Mucosa of rectum (tissue), 2 donors: ENCODE results near the gene GPRC5C.

ENCODE experiments used
- H3K27ac ChIP-seq, 2 donors: one replicate each; pipeline ENCODE4 v1.7.0; 2013; ENCODE audit warnings: inconsistent platforms in 2 of 2, low read depth in 2 of 2, low read length in 2 of 2
- H3K27me3 ChIP-seq, 2 donors: one replicate each; pipeline ENCODE4 v1.7.0; 2013; ENCODE audit warnings: low read length in 2 of 2; ENCODE audit not compliant: control insufficient read depth in 2 of 2, insufficient read depth in 2 of 2
- H3K36me3 ChIP-seq, 2 donors: one replicate each; pipeline ENCODE4 v1.7.0; 2013; ENCODE audit warnings: low read length in 2 of 2; ENCODE audit not compliant: control insufficient read depth in 2 of 2, insufficient read depth in 2 of 2
- H3K4me1 ChIP-seq, 2 donors: one replicate each; pipeline ENCODE4 v1.7.0; 2013; ENCODE audit warnings: low read length in 2 of 2, mild to moderate bottlenecking in 1 of 2; ENCODE audit not compliant: control insufficient read depth in 2 of 2, insufficient read depth in 2 of 2
- H3K4me3 ChIP-seq, 2 donors: one replicate each; pipeline ENCODE4 v1.7.0; 2013; ENCODE audit warnings: low read length in 2 of 2
- H3K9ac ChIP-seq, 2 donors: one replicate each; pipeline ENCODE4 v1.7.0; 2013; ENCODE audit warnings: low read length in 2 of 2, low read depth in 1 of 2, mild to moderate bottlenecking in 1 of 2
- H3K9me3 ChIP-seq, 2 donors: one replicate each; pipeline ENCODE4 v1.7.0; 2013; ENCODE audit warnings: low read length in 2 of 2; ENCODE audit not compliant: control insufficient read depth in 2 of 2
- donor health status: healthy.
- donor health status: Normal muscosa, but diverticular disease.

GPRC5C gene

GRCh38 chr17:74457820-74458166 is 25.9 kb downstream of the GPRC5C start:
- Histone ChIP-seq H3K4me3 (no peak overlapping the region), H3K36me3 (no peaks in the 10 kb centered on the region), H3K9ac (no peak overlapping the region), H3K27me3 (no peaks in the 10 kb centered on the region), H3K27ac (no peak overlapping the region), H3K4me1 (peaks cover 26 to 29% of the 10 kb centered on the region in 2 donors), H3K9me3 (no peaks in the 10 kb centered on the region)

DNA sequence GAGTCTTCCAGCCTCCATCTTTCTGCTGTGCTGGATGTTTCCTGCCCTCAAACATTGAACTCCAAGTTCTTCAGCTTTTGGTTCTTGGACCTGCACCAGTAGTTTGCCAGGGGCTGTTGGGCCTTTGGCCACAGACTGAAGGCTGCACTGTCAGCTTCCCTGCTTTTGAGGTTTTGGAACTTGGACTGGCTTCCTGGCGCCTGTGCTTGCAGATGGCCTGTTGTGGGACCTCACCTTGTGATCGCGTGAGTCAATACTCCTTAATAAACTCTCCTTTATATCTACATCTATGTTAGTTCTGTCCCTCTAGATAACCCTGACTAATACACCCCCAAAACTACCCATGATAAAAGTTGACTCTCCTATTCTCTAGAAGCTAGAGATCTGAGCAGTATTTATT is 26.9 kb downstream of the GPRC5C start:
- Histone ChIP-seq H3K27ac (no peak overlapping the region), H3K36me3 (no peaks in the 10 kb centered on the region), H3K4me1 (peaks cover 20% of the 10 kb centered on the region in 2 donors), H3K4me3 (no peak overlapping the region), H3K27me3 (no peaks in the 10 kb centered on the region), H3K9me3 (no peaks in the 10 kb centered on the region), H3K9ac (no peak overlapping the region)

DNA sequence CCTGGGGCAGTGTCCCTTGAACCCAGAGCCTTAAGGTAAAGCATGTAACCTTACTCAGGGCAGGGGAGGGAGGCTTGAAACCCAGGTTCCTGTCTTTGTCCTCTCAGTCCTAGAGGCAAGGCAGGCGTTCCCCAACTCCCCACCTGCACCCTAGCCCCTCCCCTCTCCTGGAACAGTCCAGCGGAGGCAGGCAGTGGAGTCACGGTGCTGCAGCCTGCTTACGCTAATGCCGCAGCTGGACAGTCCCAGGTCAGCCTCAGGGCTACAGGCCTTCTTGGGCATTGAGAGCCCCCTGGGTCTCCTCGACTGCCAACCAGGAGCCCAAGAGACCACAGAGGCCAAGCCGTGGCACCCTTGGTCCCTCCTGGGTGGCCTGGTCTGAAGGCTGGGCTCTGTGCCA is 27.7 kb downstream of the GPRC5C start:
- H3K4me1 ChIP-seq, result peaks cover 14 to 15% of the 10 kb centered on the region in 2 donors

GRCh38 chr17:74460241-74460640 is 28.4 kb downstream of the GPRC5C start:
- Histone ChIP-seq H3K9ac (no peak overlapping the region), H3K4me3 (no peak overlapping the region), H3K4me1 (peaks cover 9% of the 10 kb centered on the region in 2 donors)

More for the DNA sequence above, 27.7 kb downstream of the GPRC5C start:
- no peaks in the 10 kb centered on the region for H3K27me3 ChIP-seq
- no peaks in the 10 kb centered on the region for H3K9me3 ChIP-seq
- no peak overlapping the region for H3K27ac ChIP-seq
- no peak overlapping the region for H3K4me3 ChIP-seq
- no peaks in the 10 kb centered on the region for H3K36me3 ChIP-seq
- no peak overlapping the region for H3K9ac ChIP-seq

DNA sequence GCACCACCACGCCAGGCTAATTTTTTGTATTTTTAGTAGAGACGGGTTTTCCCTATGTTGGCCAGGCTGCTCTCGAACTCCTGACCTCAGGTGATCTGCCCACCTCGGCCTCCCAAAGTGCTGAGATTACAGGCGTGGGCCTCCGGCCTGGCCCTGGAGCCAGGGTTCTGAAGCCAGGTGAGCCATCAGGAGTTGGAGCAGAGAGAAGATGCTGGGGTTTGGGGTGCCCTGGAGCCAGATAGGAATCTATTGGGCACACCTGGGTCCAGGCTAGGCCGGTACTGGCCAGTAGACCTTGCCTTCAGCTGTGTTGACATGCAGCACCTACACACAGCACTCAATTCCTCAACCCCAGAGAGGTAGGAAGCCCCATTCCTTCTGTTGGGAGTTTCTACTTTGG is 29.1 kb downstream of the GPRC5C start:
- Histone ChIP-seq H3K9ac (no peak overlapping the region), H3K36me3 (no peaks in the 10 kb centered on the region), H3K27ac (no peak overlapping the region), H3K27me3 (no peaks in the 10 kb centered on the region), H3K4me3 (no peak overlapping the region), H3K4me1 (peaks cover 11% of the 10 kb centered on the region in 2 donors), H3K9me3 (no peaks in the 10 kb centered on the region)

More at GRCh38 chr17:74460241-74460640, 28.4 kb downstream of the GPRC5C start:
- H3K27ac ChIP-seq, result no peak overlapping the region
- no peaks in the 10 kb centered on the region for H3K36me3 ChIP-seq
- H3K9me3 ChIP-seq, result no peaks in the 10 kb centered on the region
- H3K27me3 ChIP-seq, result no peaks in the 10 kb centered on the region

GRCh38 chr17:74461611-74462010 is 29.7 kb downstream of the GPRC5C start:
- H3K36me3 ChIP-seq, result no peaks in the 10 kb centered on the region
- no peak overlapping the region for H3K27ac ChIP-seq
- peaks cover 8 to 14% of the 10 kb centered on the region in 2 donors for H3K4me1 ChIP-seq
- H3K27me3 ChIP-seq, result no peaks in the 10 kb centered on the region
- no peak overlapping the region for H3K9ac ChIP-seq
- no peak overlapping the region for H3K4me3 ChIP-seq
- H3K9me3 ChIP-seq, result no peaks in the 10 kb centered on the region

- Histone ChIP-seq H3K36me3 (no peaks in the 10 kb centered on the region), H3K4me3 (no peak overlapping the region), H3K9ac (no peak overlapping the region), H3K4me1 (peaks cover 8 to 11% of the 10 kb centered on the region in 2 donors), H3K27me3 (no peaks in the 10 kb centered on the region), H3K9me3 (no peaks in the 10 kb centered on the region), H3K27ac (no peak overlapping the region)
These were observed 33.0 kb downstream of the GPRC5C start for GRCh38 chr17:74464730-74465377.

- Histone ChIP-seq H3K27ac (peak overlapping the region; percentile 11 to 77), H3K27me3 (no peaks in the 10 kb centered on the region), H3K36me3 (no peaks in the 10 kb centered on the region), H3K4me3 (peak overlapping the region in 1 of 2 donors; percentile 71), H3K4me1 (peaks cover 8 to 11% of the 10 kb centered on the region in 2 donors), H3K9ac (no peak overlapping the region), H3K9me3 (no peaks in the 10 kb centered on the region)
These were observed 33.7 kb downstream of the GPRC5C start for GRCh38 chr17:74465378-74466110.

GRCh38 chr17:74466111-74466827 is 34.4 kb downstream of the GPRC5C start, which contains the start of gene CD300A:
Gene CD300A (plus strand): TSS chr17:74466634. CDS start chr17:74466704, 70 bp downstream.
- no peaks in the 10 kb centered on the region for H3K27me3 ChIP-seq
- peak within 1 kb of the TSS; percentile 63 to 71 for H3K4me3 ChIP-seq
- peaks cover 8 to 11% of the 10 kb centered on the region in 2 donors for H3K4me1 ChIP-seq
- H3K9ac ChIP-seq, result peak within 1 kb of the TSS; percentile 34 to 50
- H3K27ac ChIP-seq, result peak within 1 kb of the TSS; percentile 68 to 77
- no peaks in the 10 kb centered on the region for H3K9me3 ChIP-seq
- no peaks in the 10 kb centered on the region for H3K36me3 ChIP-seq

- no peaks in the 10 kb centered on the region for H3K27me3 ChIP-seq
- H3K9ac ChIP-seq, result peak overlapping the region in 1 of 2 donors; percentile 6
- peak overlapping the region; percentile 48 to 71 for H3K4me3 ChIP-seq
- peak overlapping the region; percentile 48 to 77 for H3K27ac ChIP-seq
- H3K4me1 ChIP-seq, result peaks cover 4 to 11% of the 10 kb centered on the region in 2 donors
- H3K9me3 ChIP-seq, result no peaks in the 10 kb centered on the region
- H3K36me3 ChIP-seq, result no peaks in the 10 kb centered on the region
These were observed 34.9 kb downstream of the GPRC5C start for GRCh38 chr17:74466828-74467184.
